Dendritic cell treated with granulocyte-macrophage colony-stimulating factor and Interleukin-4, amounts not matched to agents 40 ng/mL and 50 ng/mL, for 4 days (primary cell): ENCODE measurements around the gene HOXD3.

ENCODE experiments used
- H3K27ac Mint-ChIP-seq: one replicate; pipeline ENCODE4 v1.8.0; 2022; ENCODE audit warnings: mild to moderate bottlenecking, mixed read lengths
- H3K27me3 Mint-ChIP-seq: one replicate; pipeline ENCODE4 v1.8.0; 2022; ENCODE audit warnings: mild to moderate bottlenecking, mixed read lengths
- H3K36me3 Mint-ChIP-seq: one replicate; pipeline ENCODE4 v1.8.0; 2022; ENCODE audit warnings: low read depth, mixed read lengths
- H3K4me1 Mint-ChIP-seq: one replicate; pipeline ENCODE4 v1.8.0; 2022; ENCODE audit warnings: low read depth, mixed read lengths
- H3K4me3 Mint-ChIP-seq: one replicate; pipeline ENCODE4 v1.8.0; 2022; ENCODE audit warnings: mild to moderate bottlenecking, moderate library complexity, mixed read lengths
- H3K9me3 Mint-ChIP-seq: one replicate; pipeline ENCODE4 v1.8.0; 2022; ENCODE audit warnings: mixed read lengths
- intact Hi-C: fragments of 100-400 bp; cut with micrococcal nuclease; formaldehyde crosslinking; loops from one replicate; pipeline ENCODE4 v1.15.0; 2022

Gene HOXD3

GRCh38 chr2:176147210-176147799 is 9.8 kb upstream of the HOXD3 start:
- intact Hi-C loops, result no loop called here
- Mint-ChIP-seq H3K27me3 (peaks cover 98% of the 10 kb centered on the region), H3K36me3 (no peaks in the 10 kb centered on the region), H3K4me3 (no peak overlapping the region), H3K4me1 (no peaks in the 10 kb centered on the region), H3K9me3 (no peaks in the 10 kb centered on the region), H3K27ac (no peak overlapping the region)

- H3K9me3 Mint-ChIP-seq, result no peaks in the 10 kb centered on the region
- H3K4me1 Mint-ChIP-seq, result no peaks in the 10 kb centered on the region
- H3K36me3 Mint-ChIP-seq, result no peaks in the 10 kb centered on the region
- peaks cover 99% of the 10 kb centered on the region for H3K27me3 Mint-ChIP-seq
- intact Hi-C loops, result no loop called here
- no peak overlapping the region for H3K27ac Mint-ChIP-seq
- H3K4me3 Mint-ChIP-seq, result no peak overlapping the region
Measured at GRCh38 chr2:176147800-176148496, 9.2 kb upstream of the HOXD3 start.

GRCh38 chr2:176148751-176149421 is 8.2 kb upstream of the HOXD3 start:
- no peaks in the 10 kb centered on the region for H3K4me1 Mint-ChIP-seq
- no peak overlapping the region for H3K27ac Mint-ChIP-seq
- H3K27me3 Mint-ChIP-seq, result peaks cover 98% of the 10 kb centered on the region
- no peaks in the 10 kb centered on the region for H3K9me3 Mint-ChIP-seq
- H3K36me3 Mint-ChIP-seq, result no peaks in the 10 kb centered on the region
- H3K4me3 Mint-ChIP-seq, result no peak overlapping the region
- intact Hi-C loops, result no loop called here

GRCh38 chr2:176149481-176149938 is 7.6 kb upstream of the HOXD3 start:
- intact Hi-C loops, result no loop called here
- peaks cover 98% of the 10 kb centered on the region for H3K27me3 Mint-ChIP-seq
- no peaks in the 10 kb centered on the region for H3K4me1 Mint-ChIP-seq
- no peak overlapping the region for H3K4me3 Mint-ChIP-seq
- no peaks in the 10 kb centered on the region for H3K9me3 Mint-ChIP-seq
- H3K27ac Mint-ChIP-seq, result no peak overlapping the region
- H3K36me3 Mint-ChIP-seq, result no peaks in the 10 kb centered on the region

- Mint-ChIP-seq H3K4me3 (no peak overlapping the region), H3K27me3 (peaks cover 98% of the 10 kb centered on the region), H3K9me3 (no peaks in the 10 kb centered on the region), H3K27ac (no peak overlapping the region), H3K4me1 (no peaks in the 10 kb centered on the region), H3K36me3 (no peaks in the 10 kb centered on the region)
- intact Hi-C loops, result no loop called here
Measured at GRCh38 chr2:176149939-176150583, 7.0 kb upstream of the HOXD3 start.

- Mint-ChIP-seq H3K9me3 (no peaks in the 10 kb centered on the region), H3K36me3 (no peaks in the 10 kb centered on the region), H3K4me1 (no peaks in the 10 kb centered on the region), H3K4me3 (no peak overlapping the region), H3K27me3 (peaks cover 98% of the 10 kb centered on the region), H3K27ac (no peak overlapping the region)
- intact Hi-C loops, result no loop called here
Measured at GRCh38 chr2:176150584-176151441, 6.3 kb upstream of the HOXD3 start.

- Mint-ChIP-seq H3K36me3 (no peaks in the 10 kb centered on the region), H3K27ac (no peak within 1 kb of the TSS), H3K4me3 (no peak within 1 kb of the TSS), H3K27me3 (peaks cover 97% of the 10 kb centered on the region), H3K9me3 (no peaks in the 10 kb centered on the region), H3K4me1 (no peaks in the 10 kb centered on the region)
- intact Hi-C loops, result no loop called here
Measured at GRCh38 chr2:176151442-176152287, 5.4 kb upstream of the HOXD3 start, which contains the start of gene HOXD4. HOXD4 (plus strand) TSS chr2:176151550; CDS start chr2:176151634, 84 bp downstream.

GRCh38 chr2:176152350-176153181 is 4.5 kb upstream of the HOXD3 start:
- Mint-ChIP-seq H3K4me3 (no peak overlapping the region), H3K27ac (no peak overlapping the region), H3K9me3 (no peaks in the 10 kb centered on the region), H3K4me1 (peaks cover 4% of the 10 kb centered on the region), H3K27me3 (peaks cover 94% of the 10 kb centered on the region), H3K36me3 (no peaks in the 10 kb centered on the region)
- intact Hi-C loops, result no loop called here

GRCh38 chr2:176154576-176155252 is 2.4 kb upstream of the HOXD3 start:
- Mint-ChIP-seq H3K36me3 (no peaks in the 10 kb centered on the region), H3K4me3 (no peak overlapping the region), H3K9me3 (no peaks in the 10 kb centered on the region), H3K27me3 (peaks cover 95% of the 10 kb centered on the region), H3K4me1 (peaks cover 5% of the 10 kb centered on the region), H3K27ac (no peak overlapping the region)
- intact Hi-C loops, result no loop called here

- H3K9me3 Mint-ChIP-seq, result no peaks in the 10 kb centered on the region
- peaks cover 5% of the 10 kb centered on the region for H3K4me1 Mint-ChIP-seq
- peaks cover 95% of the 10 kb centered on the region for H3K27me3 Mint-ChIP-seq
- no peaks in the 10 kb centered on the region for H3K36me3 Mint-ChIP-seq
- H3K4me3 Mint-ChIP-seq, result no peak overlapping the region
- intact Hi-C loops, result no loop called here
- H3K27ac Mint-ChIP-seq, result no peak overlapping the region
Measured at GRCh38 chr2:176155356-176156044, 1.6 kb upstream of the HOXD3 start.

- H3K4me1 Mint-ChIP-seq, result peaks cover 5% of the 10 kb centered on the region
- peaks cover 95% of the 10 kb centered on the region for H3K27me3 Mint-ChIP-seq
- intact Hi-C loops, result no loop called here
- H3K27ac Mint-ChIP-seq, result no peak overlapping the region
- H3K36me3 Mint-ChIP-seq, result no peaks in the 10 kb centered on the region
- H3K9me3 Mint-ChIP-seq, result no peaks in the 10 kb centered on the region
- no peak overlapping the region for H3K4me3 Mint-ChIP-seq
Measured at GRCh38 chr2:176156301-176156806, 753 bp upstream of the HOXD3 start.
